Psoas muscle (tissue), 8 donors: ENCODE results near the gene TCERG1L. TPM values are rescaled to one million over a fixed set of nuclear protein-coding genes. Genes with fewer than 3 reads are reported as not detected.

Source experiments
- ATAC-seq, 4 donors: fragments of 200-7000 bp; cut with Tn5 transposase; one replicate each; pipeline ENCODE4 v1.9.1; 2020; ENCODE audit warnings: moderate library complexity in 3 of 4, mild to moderate bottlenecking in 2 of 4
- DNase-seq, 2 donors: peaks; one replicate each; pipeline ENCODE4 v3.0.0-alpha.2; 2020
- H3K27ac ChIP-seq: fragments of 200-600 bp; one replicate; pipeline ENCODE4 v1.8.0; 2022
- H3K27me3 ChIP-seq, 3 donors: fragments of 200-600 bp in 1 of 3; one replicate each; pipeline versions ENCODE4 v1.6.1 to v1.8.0; 2013 to 2022; ENCODE audit warnings: low read length in 2 of 3, mild to moderate bottlenecking in 2 of 3, moderate library complexity in 1 of 3; ENCODE audit not compliant: insufficient read depth in 3 of 3
- H3K36me3 ChIP-seq, 2 donors: fragments of 200-600 bp in 1 of 2; one replicate each; pipeline versions ENCODE4 v1.6.1 to v1.8.0; 2013 to 2022; ENCODE audit warnings: low read depth in 1 of 2, mild to moderate bottlenecking in 1 of 2, moderate library complexity in 1 of 2; ENCODE audit not compliant: insufficient read depth in 1 of 2
- H3K4me1 ChIP-seq: fragments of 200-600 bp; one replicate; pipeline ENCODE4 v1.8.0; 2022
- H3K4me3 ChIP-seq: fragments of 200-600 bp; one replicate; pipeline ENCODE4 v1.8.0; 2022; ENCODE audit warnings: mild to moderate bottlenecking
- H3K9me3 ChIP-seq: fragments of 200-600 bp; one replicate; pipeline ENCODE4 v1.8.0; 2022
- CTCF ChIP-seq: fragments of 200-600 bp; IDR thresholded peaks from one replicate; pipeline ENCODE4 v1.8.0; 2022; ENCODE audit warnings: antibody characterized with exemption
- WGBS, 3 donors: extraction: QIAGEN DNeasy Blood & Tissue Kit; methylation state at CpG; one replicate each; pipeline versions ENCODE4 v1.1.6 to v1.1.7; 2013; 5-methylcytosine and 5-hydroxymethylcytosine counted together
- intact Hi-C, 2 donors: fragments of 100-400 bp; cut with DNase I; formaldehyde crosslinking; loops; one replicate each; pipeline versions ENCODE4 v1.11.0 to v1.14.2; 2022
- polyA plus RNA-seq, 3 donors: library from polyadenylated mRNA; stranded (reverse); fragments of 200-250 nt; gene quantifications; one replicate each; pipeline ENCODE4 v1.2.3, GENCODE V29; 2013
- total RNA-seq, 4 donors: library from RNA; stranded (reverse); fragmentation: NEBNext Ultra II Directional in 2 of 4; extraction: Animal tissue kit (Norgen Biotek cat#: 25700) in 2 of 4; gene quantifications; one replicate each; pipeline versions ENCODE4 v1.2.1 to v1.2.4, GENCODE V29; 2021 to 2023
- donor health status: healthy with polysubstance abuse.
- donor health status: DM: no; HTN: no; CAD: no; lungs with moderate emphysema.
- donor health status: Bipolar disorder and iron deficiency.
- donor health status: healthy.
- donor health status: DM: yes; HTN: yes; CAD: no.
- donor health status: DM: no; HTN: no; CAD: no.
- donor health status: DM: no; HTN: no; CAD: no.
- donor health status: DM: yes; HTN: yes; CAD: no.

TCERG1L gene
- total and polyA plus RNA-seq, 7 donors, result 0.01 TPM; not detected in 6

- WGBS, 3 donors, result 78 to 87% (median 85%) methylated on average over 22 of the region's 22 CpGs
- DNase-seq, result no peak
- Histone ChIP-seq H3K27me3 (peaks cover 0 to 16% (median under 1%) of the 10 kb centered on the region in 3 donors), H3K4me3 (no peak overlapping the region), H3K27ac (no peak overlapping the region), H3K36me3 (no peaks in the 10 kb centered on the region), H3K9me3 (no peaks in the 10 kb centered on the region), H3K4me1 (no peaks in the 10 kb centered on the region)
- no peak for ATAC-seq
- no peak for TF ChIP-seq CTCF
- intact Hi-C loops, result no loop called here
Observed at GRCh38 chr10:131245475-131246059, 66.0 kb downstream of the TCERG1L start.

GRCh38 chr10:131244836-131245235, 66.7 kb downstream of the TCERG1L start:
- DNase-seq (no peak), ATAC-seq (no peak)
- Histone ChIP-seq H3K27ac (no peak overlapping the region), H3K4me1 (no peaks in the 10 kb centered on the region), H3K27me3 (peaks cover 0 to 21% (median 3%) of the 10 kb centered on the region in 3 donors), H3K36me3 (no peaks in the 10 kb centered on the region), H3K9me3 (no peaks in the 10 kb centered on the region), H3K4me3 (no peak overlapping the region)
- no peak for TF ChIP-seq CTCF
- 72 to 87% (median 81%) methylated on average over 1 of the region's 1 CpG for WGBS, 3 donors
- intact Hi-C loops, result no loop called here

- Histone ChIP-seq H3K9me3 (no peaks in the 10 kb centered on the region), H3K4me1 (no peaks in the 10 kb centered on the region), H3K4me3 (no peak overlapping the region), H3K27ac (no peak overlapping the region), H3K27me3 (peaks cover 0 to 24% (median 5%) of the 10 kb centered on the region in 3 donors), H3K36me3 (no peaks in the 10 kb centered on the region)
- DNase-seq (no peak), ATAC-seq (no peak)
- WGBS, 3 donors, result 84 to 88% (median 87%) methylated on average over 12 of the region's 12 CpGs
- no peak for TF ChIP-seq CTCF
- intact Hi-C loops, result no loop called here
Observed at GRCh38 chr10:131243076-131243475, 68.4 kb downstream of the TCERG1L start.

GRCh38 chr10:131242007-131242406, 69.5 kb downstream of the TCERG1L start:
- ATAC-seq, result no peak
- WGBS, 3 donors, result 13 to 16% (median 16%) methylated on average over 8 of the region's 8 CpGs
- intact Hi-C loops, result no loop called here
- no peak for DNase-seq
- Histone ChIP-seq H3K27me3 (peaks cover 0 to 27% (median 5%) of the 10 kb centered on the region in 3 donors), H3K36me3 (no peaks in the 10 kb centered on the region), H3K4me1 (no peaks in the 10 kb centered on the region), H3K4me3 (no peak overlapping the region), H3K9me3 (no peaks in the 10 kb centered on the region), H3K27ac (no peak overlapping the region)
- TF ChIP-seq CTCF, result peak; percentile 17

- 82 to 86% (median 82%) methylated on average over 16 of the region's 16 CpGs for WGBS, 3 donors
- H3K27me3 ChIP-seq, result peaks cover 0 to 27% (median 5%) of the 10 kb centered on the region in 3 donors
Observed at GRCh38 chr10:131240691-131241090, 70.8 kb downstream of the TCERG1L start.

More at GRCh38 chr10:131240691-131241090, 70.8 kb downstream of the TCERG1L start:
- ATAC-seq, result no peak
- DNase-seq, result no peak
- H3K36me3 ChIP-seq, result no peaks in the 10 kb centered on the region
- intact Hi-C loops, result no loop called here
- H3K4me1 ChIP-seq, result no peaks in the 10 kb centered on the region
- H3K27ac ChIP-seq, result no peak overlapping the region
- no peak overlapping the region for H3K4me3 ChIP-seq
- no peaks in the 10 kb centered on the region for H3K9me3 ChIP-seq
- no peak for TF ChIP-seq CTCF
